KMS-11 (cell line): ENCODE measurements around the gene ACSM2B.
"Not testable (repeated sequence)": the region's sequence is repeated elsewhere in the genome, so short reads cannot be mapped to it uniquely, and the experiment has no call there.

ENCODE experiments used
- H2AFZ ChIP-seq: fragments of 200-600 bp; sonication (generic); 2 replicates; pipeline ENCODE4 v1.6.1; 2016; ENCODE audit warnings: antibody characterized with exemption, mixed run types, low read depth
- H3K27ac ChIP-seq: fragments of 200-600 bp; sonication (generic); 2 replicates; pipeline ENCODE4 v1.6.1; 2016; ENCODE audit warnings: mild to moderate bottlenecking, mixed run types
- H3K27me3 ChIP-seq: fragments of 200-600 bp; sonication (generic); 2 replicates; pipeline ENCODE4 v1.6.1; 2017; ENCODE audit warnings: mild to moderate bottlenecking, low read depth, mixed run types, moderate library complexity; ENCODE audit not compliant: insufficient read depth
- H3K36me3 ChIP-seq: fragments of 200-600 bp; sonication (generic); 2 replicates; pipeline ENCODE4 v1.6.1; 2017; ENCODE audit warnings: mild to moderate bottlenecking, mixed run types; ENCODE audit not compliant: insufficient read depth
- H3K4me1 ChIP-seq: fragments of 200-600 bp; sonication (generic); 2 replicates; pipeline ENCODE4 v1.6.1; 2016; ENCODE audit warnings: mild to moderate bottlenecking, low read depth, mixed run types; ENCODE audit not compliant: poor library complexity, severe bottlenecking
- H3K4me2 ChIP-seq: fragments of 200-600 bp; sonication (generic); 2 replicates; pipeline ENCODE4 v1.7.0; 2016; ENCODE audit warnings: mild to moderate bottlenecking, mixed run types
- H3K4me3 ChIP-seq: fragments of 200-600 bp; sonication (generic); IDR thresholded peaks from 2 replicates; pipeline ENCODE4 v1.6.1; 2017; ENCODE audit warnings: low read depth, low read length, mixed read lengths; ENCODE audit not compliant: insufficient read depth
- H3K79me2 ChIP-seq: fragments of 200-600 bp; sonication (generic); 2 replicates; pipeline ENCODE4 v1.6.1; 2016; ENCODE audit warnings: low read depth, mixed run types; ENCODE audit not compliant: insufficient read depth
- H3K9ac ChIP-seq: fragments of 200-600 bp; sonication (generic); 2 replicates; pipeline ENCODE4 v1.6.1; 2016; ENCODE audit warnings: mild to moderate bottlenecking, mixed run types
- H4K20me1 ChIP-seq: fragments of 200-600 bp; sonication (generic); 2 replicates; pipeline ENCODE4 v1.6.1; 2016; ENCODE audit warnings: mild to moderate bottlenecking, mixed run types; ENCODE audit not compliant: insufficient read depth
- CTCF ChIP-seq: fragments of 200-600 bp; sonication (generic); conservative IDR thresholded peaks from 2 replicates; pipeline ENCODE4 v1.6.1; 2017; ENCODE audit warnings: low read depth, mild to moderate bottlenecking, antibody characterized with exemption, low read length, moderate library complexity, mixed read lengths

Gene ACSM2B

GRCh38 chr16:20598832-20599469 lies 22.8 kb upstream of the ACSM2B start:
- H3K4me2 ChIP-seq, result no peak overlapping the region
- no peaks in the 10 kb centered on the region for H3K79me2 ChIP-seq
- no peak overlapping the region for H3K4me3 ChIP-seq
- TF ChIP-seq CTCF, result no peak
- no peaks in the 10 kb centered on the region for H3K27me3 ChIP-seq
- H3K27ac ChIP-seq, result no peak overlapping the region
- H2AFZ ChIP-seq, result no peak overlapping the region
- H3K9ac ChIP-seq, result no peak overlapping the region
- no peaks in the 10 kb centered on the region for H4K20me1 ChIP-seq
- H3K36me3 ChIP-seq, result no peaks in the 10 kb centered on the region
- no peaks in the 10 kb centered on the region for H3K4me1 ChIP-seq

GRCh38 chr16:20595694-20596093 lies 19.5 kb upstream of the ACSM2B start:
- H3K4me2 ChIP-seq, H2AFZ ChIP-seq, H4K20me1 ChIP-seq, H3K4me1 ChIP-seq, H3K27ac ChIP-seq, H3K36me3 ChIP-seq, H3K9ac ChIP-seq, H3K4me3 ChIP-seq, H3K79me2 ChIP-seq, H3K27me3 ChIP-seq: not testable (repeated sequence)

GRCh38 chr16:20595068-20595467 lies 18.9 kb upstream of the ACSM2B start:
- H3K27me3 ChIP-seq, H3K4me2 ChIP-seq, H4K20me1 ChIP-seq, H3K36me3 ChIP-seq, H3K9ac ChIP-seq, H2AFZ ChIP-seq, H3K79me2 ChIP-seq, H3K4me3 ChIP-seq, H3K4me1 ChIP-seq, H3K27ac ChIP-seq: not testable (repeated sequence)

GRCh38 chr16:20592780-20593179 lies 16.6 kb upstream of the ACSM2B start:
- not testable (repeated sequence) for H3K27ac ChIP-seq, H3K36me3 ChIP-seq, H4K20me1 ChIP-seq, H2AFZ ChIP-seq, H3K9ac ChIP-seq, H3K79me2 ChIP-seq, H3K4me2 ChIP-seq, H3K4me3 ChIP-seq, H3K27me3 ChIP-seq, H3K4me1 ChIP-seq

GRCh38 chr16:20589486-20589885 lies 13.3 kb upstream of the ACSM2B start:
- H3K4me2 ChIP-seq, H2AFZ ChIP-seq, H3K36me3 ChIP-seq, H3K9ac ChIP-seq, H3K27me3 ChIP-seq, H3K4me1 ChIP-seq, H3K4me3 ChIP-seq, H3K79me2 ChIP-seq, H3K27ac ChIP-seq, H4K20me1 ChIP-seq: not testable (repeated sequence)

- H3K27me3 ChIP-seq, H4K20me1 ChIP-seq, H3K9ac ChIP-seq, H3K36me3 ChIP-seq, H3K27ac ChIP-seq, H3K4me3 ChIP-seq, H3K4me1 ChIP-seq, H3K79me2 ChIP-seq, H3K4me2 ChIP-seq, H2AFZ ChIP-seq: not testable (repeated sequence)
Measured at GRCh38 chr16:20587645-20588074, 11.5 kb upstream of the ACSM2B start.

- not testable (repeated sequence) for H3K27me3 ChIP-seq, H3K9ac ChIP-seq, H2AFZ ChIP-seq, H3K4me2 ChIP-seq, H3K4me3 ChIP-seq, H3K4me1 ChIP-seq, H3K36me3 ChIP-seq, H3K79me2 ChIP-seq, H3K27ac ChIP-seq, H4K20me1 ChIP-seq
Measured at GRCh38 chr16:20586716-20587115, 10.5 kb upstream of the ACSM2B start.

GRCh38 chr16:20586112-20586511 lies 9.9 kb upstream of the ACSM2B start:
- not testable (repeated sequence) for H3K9ac ChIP-seq, H3K36me3 ChIP-seq, H2AFZ ChIP-seq, H3K4me2 ChIP-seq, H3K4me3 ChIP-seq, H3K79me2 ChIP-seq, H3K27me3 ChIP-seq, H3K4me1 ChIP-seq, H4K20me1 ChIP-seq, H3K27ac ChIP-seq

GRCh38 chr16:20580487-20581259 lies 4.5 kb upstream of the ACSM2B start:
- H3K9ac ChIP-seq, H3K27ac ChIP-seq, H4K20me1 ChIP-seq, H3K4me3 ChIP-seq, H2AFZ ChIP-seq, H3K36me3 ChIP-seq, H3K79me2 ChIP-seq, H3K4me1 ChIP-seq, H3K27me3 ChIP-seq, H3K4me2 ChIP-seq: not testable (repeated sequence)
